ENCODE measurements around the gene OR4C6. TPM values are rescaled to one million over a fixed set of nuclear protein-coding genes. Genes with fewer than 3 reads are reported as not detected.

Gene OR4C6
- total RNA-seq = not detected in 2 replicates

DNA sequence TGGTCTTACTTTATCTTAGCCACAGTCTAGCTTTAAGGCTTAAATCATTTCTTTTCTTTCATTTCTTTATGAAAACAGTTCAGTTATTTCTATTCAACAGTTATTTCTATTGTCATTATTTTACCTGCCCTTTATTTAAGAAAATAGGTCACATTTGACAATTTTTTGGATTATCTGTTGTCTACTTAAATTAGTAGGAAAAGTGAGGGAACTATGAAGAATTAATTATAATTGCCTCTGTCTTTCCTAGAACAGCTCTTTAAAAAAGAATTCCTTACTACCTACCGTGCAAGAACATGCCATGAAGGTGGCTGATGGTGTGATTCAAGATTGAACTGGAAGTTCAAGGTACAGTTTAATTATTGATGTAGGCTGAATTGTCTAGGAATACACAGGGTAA is at the start of gene OR4C6:
TSS of gene OR4C6 (plus strand) at position 301 of the 400 bp plus-strand sequence. CDS start 2,966 bp downstream, outside the sequence.

DNA sequence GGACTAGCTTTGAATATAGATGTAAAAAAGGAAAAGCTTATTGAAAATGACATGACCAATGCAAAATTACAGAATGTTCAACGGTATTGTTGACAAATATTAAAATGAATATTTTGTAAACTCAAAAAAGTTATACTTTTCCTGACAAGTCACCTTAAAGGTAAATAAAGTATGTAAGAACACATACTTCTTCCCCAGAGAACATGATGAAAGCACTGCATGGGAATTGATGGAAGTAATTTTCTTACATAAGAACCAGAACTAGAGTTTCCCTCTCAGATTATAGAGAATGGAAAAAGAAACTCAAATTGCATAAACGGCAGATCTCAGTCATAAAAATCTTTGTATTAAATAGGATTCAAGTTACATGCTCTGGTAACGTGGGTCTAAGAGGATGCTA is 27.2 kb upstream of the OR4C6 start, which contains the start of gene OR4P4:
TSS of gene OR4P4 (plus strand) at position 301 of the 400 bp plus-strand sequence.

DNA sequence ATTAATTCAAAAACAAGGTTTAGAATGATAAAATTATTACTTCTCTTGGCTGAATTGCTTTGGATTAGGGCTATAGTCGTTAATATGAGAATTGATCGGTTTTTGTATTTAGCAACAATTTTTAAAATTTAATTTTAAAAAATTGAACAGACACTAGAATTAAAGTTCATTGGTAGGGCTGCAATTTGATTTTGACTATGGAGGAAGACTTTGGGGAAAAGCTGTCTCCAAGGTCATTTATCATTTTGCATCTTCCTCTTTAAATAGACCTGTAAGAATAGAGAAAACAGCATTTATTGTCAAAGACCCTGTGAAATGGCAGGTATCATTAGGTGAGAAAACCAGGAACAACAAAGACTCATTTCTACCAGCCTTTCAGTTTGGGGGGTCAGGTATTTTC is 14.0 kb upstream of the OR4C6 start, which contains the start of gene OR4S2:
TSS of gene OR4S2 (plus strand) at position 301 of the 400 bp plus-strand sequence. CDS start 2,577 bp downstream, outside the sequence.

Other genes starting within 250 kb of the OR4C6 start
- gene OR4C15, start 107.7 kb upstream of the OR4C6 start, total RNA-seq = not detected in 2 replicates
- not detected in 2 replicates for gene OR4C16, start 90.1 kb upstream of the OR4C6 start, total RNA-seq
- gene OR4C11, start 54.6 kb upstream of the OR4C6 start, total RNA-seq = not detected in 2 replicates
- gene OR4P4, start 27.1 kb upstream of the OR4C6 start, total RNA-seq = not detected in 2 replicates
- not detected in 2 replicates for gene OR4S2, start 13.9 kb upstream of the OR4C6 start, total RNA-seq
- not detected in 2 replicates for gene OR5D13, start 111.2 kb downstream of the OR4C6 start, total RNA-seq
- not detected in 2 replicates for gene OR5D14, start 133.4 kb downstream of the OR4C6 start, total RNA-seq
- gene OR5L1, start 149.2 kb downstream of the OR4C6 start, total RNA-seq = not detected in 2 replicates
- not detected in 2 replicates for gene OR5D18, start 157.4 kb downstream of the OR4C6 start, total RNA-seq
- not detected in 2 replicates for gene OR5L2, start 165.0 kb downstream of the OR4C6 start, total RNA-seq
- gene OR5D16, start 176.6 kb downstream of the OR4C6 start, total RNA-seq = not detected in 2 replicates
- not detected in 2 replicates for gene TRIM51, start 221.1 kb downstream of the OR4C6 start, total RNA-seq

Data from hair follicle dermal papilla cell (primary cell).